NT2/D1 (cell line): Measurements from ENCODE around the gene S100A8.

Experiments
- SUZ12 ChIP-seq: IDR thresholded peaks from 2 replicates; pipeline ENCODE4 v1.6.1; 2011; ENCODE audit not compliant: insufficient read length, insufficient read depth; ENCODE audit errors: extremely low read depth
- YY1 ChIP-seq: IDR thresholded peaks from 2 replicates; pipeline ENCODE4 v1.6.1; 2011; ENCODE audit not compliant: insufficient read length, insufficient read depth
- ZNF274 ChIP-seq: IDR thresholded peaks from 2 replicates; pipeline ENCODE4 v1.6.1; 2011; ENCODE audit warnings: mild to moderate bottlenecking, low read depth, low read length

- TF ChIP-seq YY1 (no peak), SUZ12 (no peak), ZNF274 (no peak)
Observed at GRCh38 chr1:153389401-153389800, 1.5 kb downstream of the S100A8 start.
